PFSK-1 (cell line): ENCODE data around the gene SLC16A4.

ENCODE experiments used
- FOXP2 ChIP-seq: optimal IDR thresholded peaks from 2 replicates; pipeline ENCODE3; 2011; ENCODE audit warnings: borderline replicate concordance, control low read depth, inconsistent platforms; ENCODE audit not compliant: insufficient read depth; ENCODE audit errors: extremely low read length, extremely low read depth
- POLR2AphosphoS5 ChIP-seq: IDR thresholded peaks from 2 replicates; pipeline ENCODE4 v1.6.1; 2012; ENCODE audit warnings: low read depth, mild to moderate bottlenecking, control low read depth, low read length, moderate library complexity
- SIN3A ChIP-seq: IDR thresholded peaks from 2 replicates; pipeline ENCODE4 v1.6.1; 2012; ENCODE audit warnings: mild to moderate bottlenecking, low read length, moderate library complexity, borderline replicate concordance; ENCODE audit not compliant: insufficient read depth
- TAF1 ChIP-seq: IDR thresholded peaks from 2 replicates; pipeline ENCODE4 v1.6.1; 2012; ENCODE audit warnings: low read length, control low read depth, borderline replicate concordance; ENCODE audit not compliant: insufficient read depth
- TF ChIP-seq, protein P1 (sequence below), 2 experiments: IDR thresholded peaks; 2 replicates each; pipeline versions ENCODE4 v1.6.1 to v1.8.0; 2011 to 2012; ENCODE audit warnings: low read depth in 2 of 2, low read length in 2 of 2, control low read depth in 1 of 2, inconsistent platforms in 1 of 2, mild to moderate bottlenecking in 1 of 2, moderate library complexity in 1 of 2; ENCODE audit not compliant: insufficient read depth in 1 of 2

The SLC16A4 gene

GRCh38 chr1:110356379-110356778 lies 34.4 kb downstream of the SLC16A4 start:
- TF ChIP-seq POLR2AphosphoS5 (no peak), TAF1 (no peak), FOXP2 (no peak), SIN3A (no peak)
- TF ChIP-seq, protein P1, sequence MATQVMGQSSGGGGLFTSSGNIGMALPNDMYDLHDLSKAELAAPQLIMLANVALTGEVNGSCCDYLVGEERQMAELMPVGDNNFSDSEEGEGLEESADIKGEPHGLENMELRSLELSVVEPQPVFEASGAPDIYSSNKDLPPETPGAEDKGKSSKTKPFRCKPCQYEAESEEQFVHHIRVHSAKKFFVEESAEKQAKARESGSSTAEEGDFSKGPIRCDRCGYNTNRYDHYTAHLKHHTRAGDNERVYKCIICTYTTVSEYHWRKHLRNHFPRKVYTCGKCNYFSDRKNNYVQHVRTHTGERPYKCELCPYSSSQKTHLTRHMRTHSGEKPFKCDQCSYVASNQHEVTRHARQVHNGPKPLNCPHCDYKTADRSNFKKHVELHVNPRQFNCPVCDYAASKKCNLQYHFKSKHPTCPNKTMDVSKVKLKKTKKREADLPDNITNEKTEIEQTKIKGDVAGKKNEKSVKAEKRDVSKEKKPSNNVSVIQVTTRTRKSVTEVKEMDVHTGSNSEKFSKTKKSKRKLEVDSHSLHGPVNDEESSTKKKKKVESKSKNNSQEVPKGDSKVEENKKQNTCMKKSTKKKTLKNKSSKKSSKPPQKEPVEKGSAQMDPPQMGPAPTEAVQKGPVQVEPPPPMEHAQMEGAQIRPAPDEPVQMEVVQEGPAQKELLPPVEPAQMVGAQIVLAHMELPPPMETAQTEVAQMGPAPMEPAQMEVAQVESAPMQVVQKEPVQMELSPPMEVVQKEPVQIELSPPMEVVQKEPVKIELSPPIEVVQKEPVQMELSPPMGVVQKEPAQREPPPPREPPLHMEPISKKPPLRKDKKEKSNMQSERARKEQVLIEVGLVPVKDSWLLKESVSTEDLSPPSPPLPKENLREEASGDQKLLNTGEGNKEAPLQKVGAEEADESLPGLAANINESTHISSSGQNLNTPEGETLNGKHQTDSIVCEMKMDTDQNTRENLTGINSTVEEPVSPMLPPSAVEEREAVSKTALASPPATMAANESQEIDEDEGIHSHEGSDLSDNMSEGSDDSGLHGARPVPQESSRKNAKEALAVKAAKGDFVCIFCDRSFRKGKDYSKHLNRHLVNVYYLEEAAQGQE (IDR thresholded peaks at IDR 0.05; ENCODE audit: insufficient read depth in 1 of 2, low read depth in 2 of 2, low read length in 2 of 2) = no peak

DNA sequence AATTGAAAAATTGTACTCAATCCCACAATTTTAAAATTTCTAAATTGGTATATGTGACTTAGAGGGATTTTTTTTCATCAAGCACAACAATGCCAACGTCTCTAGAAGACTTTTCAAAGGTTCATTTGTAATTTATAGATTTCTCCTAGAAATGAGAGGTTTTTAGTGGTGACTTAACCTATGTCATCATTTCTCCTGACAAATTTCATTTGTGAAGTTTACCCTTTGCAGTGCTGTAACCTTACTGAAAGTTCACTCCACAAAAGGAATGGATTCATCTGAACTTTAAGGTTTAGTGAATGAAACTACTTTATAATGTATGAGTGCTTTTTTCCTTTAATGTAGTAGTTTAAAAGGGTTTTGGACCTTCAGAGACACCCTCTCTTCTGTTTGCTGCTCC lies 35.5 kb downstream of the SLC16A4 start:
- TF ChIP-seq, protein P1 (IDR thresholded peaks at IDR 0.05; ENCODE audit: insufficient read depth in 1 of 2, low read depth in 2 of 2, low read length in 2 of 2) = no peak
- no peak for TF ChIP-seq SIN3A
- TF ChIP-seq POLR2AphosphoS5 = no peak
- TF ChIP-seq TAF1 = no peak
- no peak for TF ChIP-seq FOXP2

DNA sequence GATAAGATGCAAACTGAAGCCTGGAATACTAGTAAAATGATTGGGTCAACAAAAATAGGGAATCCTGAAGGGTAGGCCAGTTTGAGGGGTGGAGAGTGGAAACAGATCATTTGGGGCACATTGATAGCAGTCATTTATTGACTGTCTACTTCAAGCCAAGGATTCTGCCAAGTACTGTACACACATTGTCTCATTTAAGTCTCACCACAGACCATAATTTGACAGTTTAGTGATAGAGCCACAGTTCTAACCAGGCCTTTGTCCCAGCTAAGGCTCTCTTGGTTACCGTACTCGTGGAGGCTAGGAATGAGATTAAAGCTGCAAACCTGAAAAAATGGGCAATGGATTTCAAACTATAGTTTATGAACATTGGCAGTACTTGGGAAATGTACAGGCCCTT lies 40.5 kb downstream of the SLC16A4 start:
- TF ChIP-seq, protein P1 (IDR thresholded peaks at IDR 0.05; ENCODE audit: insufficient read depth in 1 of 2, low read depth in 2 of 2, low read length in 2 of 2) = no peak
- TF ChIP-seq POLR2AphosphoS5 = no peak
- TF ChIP-seq FOXP2 = no peak
- TF ChIP-seq SIN3A = no peak
- no peak for TF ChIP-seq TAF1

DNA sequence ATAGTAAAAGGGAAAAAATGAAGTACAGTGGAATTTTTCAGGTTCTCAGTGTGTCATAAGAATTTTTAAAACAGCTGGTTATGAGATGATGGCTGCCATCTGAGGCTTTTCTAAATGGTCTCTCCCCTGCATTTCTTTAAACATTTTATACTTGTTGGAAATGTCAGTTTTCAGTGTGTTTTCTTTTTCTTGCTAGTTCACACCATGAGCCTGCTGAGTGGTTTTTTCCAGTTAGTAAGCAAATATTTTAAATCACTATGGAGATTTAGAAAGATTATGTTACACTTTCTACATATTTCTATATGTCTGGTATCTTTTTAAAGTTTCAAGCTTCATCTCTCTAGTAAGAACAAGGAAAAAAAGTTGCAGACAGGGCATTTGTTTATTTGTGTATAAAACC lies 42.1 kb downstream of the SLC16A4 start:
- TF ChIP-seq FOXP2 (no peak), SIN3A (no peak), POLR2AphosphoS5 (no peak), TAF1 (no peak)
- TF ChIP-seq, protein P1 (IDR thresholded peaks at IDR 0.05; ENCODE audit: insufficient read depth in 1 of 2, low read depth in 2 of 2, low read length in 2 of 2) = no peak

DNA sequence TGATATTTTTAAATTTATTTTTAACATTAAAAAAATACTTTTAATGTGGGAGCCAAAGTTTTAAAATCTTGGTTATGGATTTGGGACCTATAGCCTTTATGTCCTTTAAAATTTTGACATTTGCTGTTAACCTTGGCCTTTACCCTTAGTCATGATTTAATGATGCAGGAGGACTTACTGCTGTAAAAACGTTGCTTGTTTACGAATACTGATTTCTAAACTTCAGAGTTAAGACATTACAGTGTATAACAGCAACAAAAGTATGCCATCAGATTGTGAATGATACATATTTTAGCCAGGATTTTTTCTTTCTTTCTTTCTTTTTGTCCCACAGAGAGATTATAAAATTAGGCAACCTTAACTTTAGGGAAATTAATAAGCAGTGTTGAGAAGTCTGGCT lies 42.8 kb downstream of the SLC16A4 start:
- no peak for TF ChIP-seq POLR2AphosphoS5
- TF ChIP-seq SIN3A = no peak
- TF ChIP-seq, protein P1 (IDR thresholded peaks at IDR 0.05; ENCODE audit: insufficient read depth in 1 of 2, low read depth in 2 of 2, low read length in 2 of 2) = no peak
- TF ChIP-seq TAF1 = no peak
- no peak for TF ChIP-seq FOXP2
